Measurements from ENCODE around the gene PITPNC1. TPM values are rescaled to one million over a fixed set of nuclear protein-coding genes. Genes with fewer than 3 reads are reported as not detected.

Gene PITPNC1
- total and polyA plus RNA-seq, 2 experiments from 2014 or later = 5.8 to 7.3 TPM

GRCh38 chr17:67558740-67559380 is 181.8 kb downstream of the PITPNC1 start:
- Histone ChIP-seq H2AFZ (no peak overlapping the region), H3K27ac (peak overlapping the region; percentile 83), H3K4me1 (ENCODE audit: insufficient read depth) (peaks cover 15% of the 10 kb centered on the region), H3K9ac (peak overlapping the region; percentile 60), H3K4me2 (ENCODE audit: unreplicated experiment) (no peak overlapping the region), H3K9me2 (ENCODE audit: insufficient read depth) (no peaks in the 10 kb centered on the region), H4K20me1 (ENCODE audit: insufficient read depth) (no peaks in the 10 kb centered on the region), H3K36me3 (ENCODE audit: low read depth) (no peaks in the 10 kb centered on the region), H3K79me2 (ENCODE audit: insufficient read depth) (no peaks in the 10 kb centered on the region), H3K4me3 (no peak overlapping the region), H3K27me3 (replicated peaks; ENCODE audit: insufficient read depth) (no peaks in the 10 kb centered on the region), H3F3A (ENCODE audit: insufficient read depth) (peaks cover 16% of the 10 kb centered on the region), H3K9me3 (ENCODE audit: low read depth) (no peaks in the 10 kb centered on the region)
- peak; percentile 90 for DNase-seq
- in situ Hi-C loops (cut with MboI) = no loop called here
- no peak for TF ChIP-seq EZH2 (IDR thresholded peaks at IDR 0.05; ENCODE audit: insufficient read depth, poor library complexity, severe bottlenecking)
- TF ChIP-seq EZH2phosphoT487 (IDR thresholded peaks at IDR 0.05; ENCODE audit: insufficient read depth, low read depth) = no peak
- 65 to 66% methylated on average over 4 to 5 of the region's 5 CpGs for WGBS, 2 experiments (ENCODE audit: low coverage in 1 of 2, low lambda C conversion rate in 2 of 2, missing lambda C conversion rate in 2 of 2)

- Histone ChIP-seq H3F3A (ENCODE audit: insufficient read depth) (peaks cover 16% of the 10 kb centered on the region), H3K9ac (peak overlapping the region; percentile 55; the same call in 1 of the 2 replicates), H3K27me3 (replicated peaks; ENCODE audit: insufficient read depth) (no peaks in the 10 kb centered on the region), H3K9me3 (ENCODE audit: low read depth) (no peaks in the 10 kb centered on the region), H3K4me1 (ENCODE audit: insufficient read depth) (peaks cover 15% of the 10 kb centered on the region), H3K4me2 (ENCODE audit: unreplicated experiment) (no peak overlapping the region), H3K9me2 (ENCODE audit: insufficient read depth) (no peaks in the 10 kb centered on the region), H3K79me2 (ENCODE audit: insufficient read depth) (no peaks in the 10 kb centered on the region), H3K36me3 (ENCODE audit: low read depth) (no peaks in the 10 kb centered on the region), H2AFZ (no peak overlapping the region), H3K4me3 (no peak overlapping the region), H4K20me1 (ENCODE audit: insufficient read depth) (no peaks in the 10 kb centered on the region), H3K27ac (peak overlapping the region; percentile 83)
- in situ Hi-C loops (cut with MboI) = no loop called here
- WGBS, 2 experiments (ENCODE audit: low coverage in 1 of 2, low lambda C conversion rate in 2 of 2, missing lambda C conversion rate in 2 of 2) = 92 to 94% methylated on average over 10 of the region's 10 CpGs
- TF ChIP-seq EZH2 (IDR thresholded peaks at IDR 0.05; ENCODE audit: insufficient read depth, poor library complexity, severe bottlenecking) = no peak
- TF ChIP-seq EZH2phosphoT487 (IDR thresholded peaks at IDR 0.05; ENCODE audit: insufficient read depth, low read depth) = no peak
- DNase-seq = no peak
These were observed 182.4 kb downstream of the PITPNC1 start for GRCh38 chr17:67559381-67559966.

GRCh38 chr17:67562005-67562404 is 184.9 kb downstream of the PITPNC1 start:
- Histone ChIP-seq H3K36me3 (ENCODE audit: low read depth) (no peaks in the 10 kb centered on the region), H2AFZ (no peak overlapping the region), H3K27me3 (replicated peaks; ENCODE audit: insufficient read depth) (no peaks in the 10 kb centered on the region), H3K4me1 (ENCODE audit: insufficient read depth) (peaks cover 15% of the 10 kb centered on the region), H3K79me2 (ENCODE audit: insufficient read depth) (no peaks in the 10 kb centered on the region), H3F3A (ENCODE audit: insufficient read depth) (peaks cover 16% of the 10 kb centered on the region), H3K4me2 (ENCODE audit: unreplicated experiment) (no peak overlapping the region), H3K9me2 (ENCODE audit: insufficient read depth) (no peaks in the 10 kb centered on the region), H3K4me3 (no peak overlapping the region), H3K9ac (no peak overlapping the region), H4K20me1 (ENCODE audit: insufficient read depth) (no peaks in the 10 kb centered on the region), H3K27ac (no peak overlapping the region), H3K9me3 (ENCODE audit: low read depth) (no peaks in the 10 kb centered on the region)
- in situ Hi-C loops (cut with MboI) = no loop called here
- no peak for DNase-seq
- TF ChIP-seq EZH2 (IDR thresholded peaks at IDR 0.05; ENCODE audit: insufficient read depth, poor library complexity, severe bottlenecking) = no peak
- TF ChIP-seq EZH2phosphoT487 (IDR thresholded peaks at IDR 0.05; ENCODE audit: insufficient read depth, low read depth) = no peak
- 88 to 89% methylated on average over 10 of the region's 10 CpGs for WGBS, 2 experiments (ENCODE audit: low coverage in 1 of 2, low lambda C conversion rate in 2 of 2, missing lambda C conversion rate in 2 of 2)

GRCh38 chr17:67563692-67564228 is 186.7 kb downstream of the PITPNC1 start:
- H3K9ac ChIP-seq = no peak overlapping the region
- H3K4me1 ChIP-seq (ENCODE audit: insufficient read depth) = peaks cover 3% of the 10 kb centered on the region; the same call in 1 of the 2 replicates
- H3K27ac ChIP-seq = no peak overlapping the region
- no peaks in the 10 kb centered on the region for H3K79me2 ChIP-seq (ENCODE audit: insufficient read depth)
- DNase-seq = no peak
- no peaks in the 10 kb centered on the region for H3K9me2 ChIP-seq (ENCODE audit: insufficient read depth)
- TF ChIP-seq EZH2phosphoT487 (IDR thresholded peaks at IDR 0.05; ENCODE audit: insufficient read depth, low read depth) (no peak), EZH2 (IDR thresholded peaks at IDR 0.05; ENCODE audit: insufficient read depth, poor library complexity, severe bottlenecking) (no peak)
- no peaks in the 10 kb centered on the region for H4K20me1 ChIP-seq (ENCODE audit: insufficient read depth)
- H3K27me3 ChIP-seq (replicated peaks; ENCODE audit: insufficient read depth) = no peaks in the 10 kb centered on the region
- H3K36me3 ChIP-seq (ENCODE audit: low read depth) = no peaks in the 10 kb centered on the region
- H2AFZ ChIP-seq = no peak overlapping the region
- H3K9me3 ChIP-seq (ENCODE audit: low read depth) = no peaks in the 10 kb centered on the region
- no peak overlapping the region for H3K4me2 ChIP-seq (ENCODE audit: unreplicated experiment)
- H3K4me3 ChIP-seq = no peak overlapping the region
- H3F3A ChIP-seq (ENCODE audit: insufficient read depth) = no peaks in the 10 kb centered on the region; the same call in 1 of the 2 replicates
- in situ Hi-C loops (cut with MboI) = no loop called here

Measured in GM23248 (cell line).